Ureter (tissue), 1 donor: ENCODE data around the gene USH1G. TPM values are rescaled to one million over a fixed set of nuclear protein-coding genes. Genes with fewer than 3 reads are reported as not detected.
A peak's percentile ranks its signal among the peaks of the same experiment; 100 is the strongest.
"Not testable (repeated sequence)": the region's sequence is repeated elsewhere in the genome, so short reads cannot be mapped to it uniquely, and the experiment has no call there.

ENCODE experiments used
- DNase-seq: peaks from one replicate; pipeline ENCODE4 v3.0.0-alpha.2; 2020; ENCODE audit warnings: low spot score
- total RNA-seq: library from RNA; stranded (reverse); gene quantifications from one replicate; pipeline ENCODE4 v1.2.4, GENCODE V29; 2023
- donor health status: DM: yes; HTN: yes; CAD: no.

USH1G gene
- total RNA-seq, 1 donor from 2014 or later, result 1.4 TPM

DNA sequence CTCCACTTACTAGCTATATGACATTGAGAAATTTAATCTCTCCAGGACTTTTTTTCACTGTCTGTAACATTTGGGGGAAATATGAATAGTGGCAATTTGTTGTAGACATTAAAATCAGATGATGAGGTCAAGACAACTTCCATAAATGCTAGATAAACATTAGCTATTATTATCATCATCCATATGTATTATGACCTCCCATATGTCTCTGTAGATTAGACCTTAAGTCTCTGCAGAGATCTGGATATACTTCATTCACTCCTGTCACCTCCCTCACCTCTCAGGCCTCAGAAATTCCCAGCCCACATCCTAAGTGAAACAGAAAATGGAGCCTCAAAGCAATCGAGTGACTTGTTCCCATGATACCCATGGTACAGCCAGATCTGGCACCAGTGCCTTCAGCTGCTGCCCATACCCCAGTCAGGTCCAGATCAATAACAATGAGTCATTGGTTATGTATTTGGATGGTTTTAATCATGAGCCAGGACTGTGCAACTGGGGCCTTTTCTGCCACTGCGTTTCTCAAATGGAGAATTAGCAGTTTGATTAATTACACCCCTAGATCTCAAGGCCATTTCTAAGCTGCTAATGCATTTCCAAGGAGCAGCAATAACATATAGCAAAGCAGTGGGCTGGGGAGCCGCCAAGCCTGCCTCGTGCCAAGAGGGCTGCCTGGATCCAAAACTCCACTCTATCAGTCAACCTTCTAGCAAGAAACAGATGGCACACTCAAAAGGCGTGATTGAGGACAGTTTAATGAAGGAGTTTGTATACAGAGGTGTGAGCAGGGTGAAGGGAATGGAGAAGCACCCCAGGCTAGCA is 47.7 kb downstream of the USH1G start:
- no peak for DNase-seq

DNA sequence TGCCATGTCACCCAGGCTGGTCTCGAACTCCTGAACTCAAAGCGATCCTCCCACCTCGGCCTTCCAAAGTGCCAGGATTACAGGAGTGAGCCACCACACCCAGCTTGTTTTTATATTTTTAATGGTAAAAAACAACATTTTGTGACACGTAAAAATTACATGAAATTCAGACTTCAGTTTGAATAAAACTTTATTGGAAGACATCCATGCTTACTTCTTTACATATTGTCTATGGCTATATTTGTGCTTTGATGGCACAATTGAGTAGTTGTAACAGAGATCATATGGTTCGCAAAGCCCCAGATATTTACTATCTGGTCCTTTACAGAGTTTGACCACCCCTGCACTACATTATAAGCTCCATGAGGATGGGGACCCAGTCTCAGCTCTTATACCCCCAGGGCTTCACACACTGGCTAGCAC is 48.4 kb downstream of the USH1G start:
- no peak for DNase-seq

DNA sequence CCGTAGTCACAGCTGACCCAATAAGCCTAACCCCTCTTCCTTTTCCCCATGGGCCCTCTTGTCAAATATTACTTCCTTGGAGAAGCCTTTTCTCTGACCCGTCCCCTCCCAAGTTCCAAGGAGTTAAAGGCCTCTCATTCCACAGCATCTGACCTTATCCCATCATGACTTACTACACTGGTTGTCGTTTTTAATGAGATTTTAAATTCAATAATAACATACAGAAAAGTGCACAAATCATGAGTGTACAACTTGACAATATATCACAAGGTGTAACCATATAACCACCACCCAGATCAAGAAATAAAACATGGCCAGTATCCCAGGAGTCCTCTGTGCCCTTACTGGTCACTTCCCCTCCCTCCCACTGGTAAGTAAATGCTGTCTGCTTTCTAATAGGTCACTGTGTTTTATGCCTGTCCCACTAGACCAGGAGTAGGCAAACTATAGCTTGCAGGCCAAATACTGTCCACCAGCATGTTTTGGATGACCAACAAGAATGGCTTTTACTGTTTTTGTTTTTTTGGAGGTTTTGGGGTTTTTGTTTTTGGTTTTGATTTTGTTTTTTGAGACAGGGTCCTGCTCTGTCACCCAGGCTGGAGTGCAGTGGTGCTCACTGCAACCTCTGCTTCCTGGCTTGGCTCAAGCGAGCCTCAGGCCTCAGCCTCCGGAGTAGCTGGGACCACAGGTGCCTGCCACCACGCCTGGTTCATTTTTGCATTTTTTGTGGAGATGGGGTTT is 49.0 kb downstream of the USH1G start:
- DNase-seq, result no peak

DNA sequence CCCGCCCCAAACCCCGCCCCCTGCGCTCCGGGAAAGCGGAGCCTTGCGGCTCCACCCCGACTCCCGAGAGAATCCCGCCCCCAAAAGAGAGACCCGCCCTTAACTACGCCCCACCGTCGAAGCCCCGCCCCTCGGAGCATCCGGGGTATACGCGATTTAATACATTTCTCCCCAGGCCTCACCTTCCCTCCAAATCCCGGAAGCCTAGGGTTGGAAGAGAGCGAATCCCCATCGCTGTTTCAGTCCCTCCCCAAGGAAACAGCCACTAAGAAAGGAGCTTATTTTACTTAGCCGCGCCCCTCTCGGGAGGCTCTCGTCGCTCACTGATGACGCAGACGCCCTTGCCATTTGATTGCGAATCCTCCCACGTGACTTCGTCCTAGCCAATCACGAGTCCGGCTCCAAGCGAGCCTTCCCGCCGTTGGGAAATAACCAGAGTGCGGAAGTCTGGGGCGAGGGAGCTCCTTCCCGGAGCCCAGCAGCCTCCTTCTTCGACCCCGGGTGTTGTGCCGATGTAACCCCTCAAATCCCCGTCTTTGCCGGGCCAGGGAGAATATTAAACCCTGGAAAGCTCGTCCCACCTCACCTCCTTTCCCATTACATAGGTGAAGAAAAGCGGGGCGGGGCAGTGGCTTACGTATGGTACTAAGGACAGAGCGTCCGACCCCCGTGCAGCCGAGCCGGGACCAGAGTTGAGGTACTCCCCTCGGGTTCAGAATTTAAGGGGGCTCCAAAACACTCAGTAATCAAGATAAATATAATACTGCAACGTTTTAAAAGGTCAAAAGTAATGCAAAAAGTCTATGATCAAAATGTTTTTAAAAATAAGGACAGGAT is 49.8 kb downstream of the USH1G start:
- peak; percentile 100 for DNase-seq

DNA sequence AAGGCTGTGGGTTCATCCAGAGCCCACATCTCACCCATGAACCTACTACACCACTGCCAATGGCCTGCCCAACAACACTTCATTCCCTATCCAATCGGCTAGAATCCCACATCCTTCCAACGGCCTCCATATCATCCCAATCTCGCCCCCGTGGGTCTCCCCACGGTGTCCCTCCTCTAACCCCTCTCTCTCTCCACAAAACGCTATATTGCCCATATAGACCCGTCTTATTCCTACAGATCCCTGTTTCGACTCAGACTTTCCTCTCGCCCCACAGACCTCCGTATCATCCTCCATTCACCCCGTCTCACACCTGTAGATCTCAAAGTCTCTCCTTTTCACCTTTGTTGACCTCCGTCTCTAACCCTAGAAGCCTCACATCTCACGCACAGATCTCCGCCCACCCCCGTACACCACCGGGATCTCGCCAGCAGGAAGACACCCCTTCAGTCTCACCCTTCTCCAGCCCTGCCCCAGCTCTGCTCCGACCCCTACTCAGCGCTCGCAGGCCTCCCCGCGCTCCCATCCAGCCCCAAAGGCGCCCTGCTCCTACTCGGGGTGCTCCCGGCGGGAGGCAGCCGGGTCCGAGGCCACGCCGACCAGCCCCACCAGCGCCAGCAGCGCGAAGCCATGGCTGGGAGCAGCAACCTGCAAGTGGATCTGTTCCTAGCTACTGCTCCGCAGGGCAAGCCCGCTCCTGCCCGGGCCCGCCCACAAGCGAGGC is 50.6 kb downstream of the USH1G start, which contains the start of gene FDXR:
TSS of gene FDXR (minus strand) at position 682 of the 724 bp plus-strand sequence. CDS start at position 632, 50 bp downstream.
- no peak for DNase-seq

DNA sequence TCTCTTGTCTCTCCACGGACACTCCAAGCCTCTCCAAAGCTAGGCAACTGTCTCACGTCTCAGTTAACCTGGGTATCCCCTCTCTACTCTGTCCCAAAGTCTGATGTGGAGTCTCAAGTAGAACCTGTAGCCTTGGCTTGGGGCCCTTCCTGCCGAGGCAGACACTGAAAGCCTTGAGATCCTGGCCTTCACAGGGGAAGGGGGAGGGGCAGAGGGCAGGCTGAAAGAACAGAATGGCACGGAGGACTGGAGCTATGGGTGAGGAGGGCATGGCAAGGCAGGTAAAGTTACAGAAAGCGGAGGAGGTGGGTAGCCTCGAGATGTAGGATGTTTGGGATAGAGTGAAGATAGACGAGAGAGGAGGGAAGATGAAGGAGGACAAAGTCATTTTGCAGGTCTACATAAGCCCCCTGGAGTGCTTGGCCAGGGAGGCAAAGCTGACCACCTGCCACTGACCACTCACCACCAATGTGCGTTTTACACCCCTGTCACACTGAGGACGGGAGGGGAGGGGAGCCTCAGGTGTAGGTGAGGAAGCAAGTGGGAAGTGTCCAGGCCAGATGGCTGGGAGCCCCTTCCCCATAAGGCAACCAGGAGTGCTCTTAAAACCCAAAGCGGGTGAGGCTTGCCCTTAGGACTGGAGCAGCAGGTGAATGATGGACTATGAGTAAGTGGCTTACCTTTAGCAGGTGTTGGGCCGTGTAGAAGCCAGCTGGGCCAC is 51.5 kb downstream of the USH1G start:
- DNase-seq, result no peak

DNA sequence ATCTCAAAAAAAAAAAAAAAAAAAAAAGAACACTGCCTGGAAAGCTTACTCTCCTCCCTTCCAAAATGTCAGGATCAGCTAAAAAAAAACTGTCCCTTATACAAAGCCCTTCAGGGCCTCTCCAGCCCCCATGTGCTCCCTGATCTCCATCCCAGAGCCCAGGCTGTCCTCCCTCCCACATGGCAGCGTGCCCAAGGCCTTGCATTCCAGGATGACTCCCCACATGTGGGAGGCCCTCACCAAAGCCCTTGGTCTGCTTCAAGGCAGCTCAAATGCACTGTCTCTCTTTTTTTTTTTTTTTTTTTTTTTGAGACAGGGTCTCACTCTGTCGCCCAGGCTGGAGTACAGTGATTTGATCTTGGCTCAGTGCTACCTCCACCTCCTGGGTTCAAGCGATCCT is 52.5 kb downstream of the USH1G start:
- no peak for DNase-seq

DNA sequence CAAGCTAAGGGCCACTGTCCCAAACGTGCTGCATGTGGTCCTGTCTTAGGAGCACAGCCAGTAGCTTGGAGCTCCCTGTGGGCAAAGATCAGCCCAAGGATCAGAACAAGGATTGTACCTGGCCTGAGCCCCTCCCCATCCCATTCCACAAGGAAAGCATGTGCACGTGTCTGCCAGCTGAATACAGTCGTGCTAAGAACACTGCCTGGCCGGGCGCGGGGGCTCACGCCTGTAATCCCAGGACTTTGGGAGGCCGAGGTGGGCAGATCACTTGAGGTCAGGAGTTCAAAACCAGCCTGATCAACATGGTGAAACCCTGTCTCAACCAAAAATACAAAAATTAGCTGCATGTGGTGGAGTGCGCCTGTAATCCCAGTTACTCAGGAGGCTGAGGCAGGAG is 53.0 kb downstream of the USH1G start:
- DNase-seq, result not testable (repeated sequence)

DNA sequence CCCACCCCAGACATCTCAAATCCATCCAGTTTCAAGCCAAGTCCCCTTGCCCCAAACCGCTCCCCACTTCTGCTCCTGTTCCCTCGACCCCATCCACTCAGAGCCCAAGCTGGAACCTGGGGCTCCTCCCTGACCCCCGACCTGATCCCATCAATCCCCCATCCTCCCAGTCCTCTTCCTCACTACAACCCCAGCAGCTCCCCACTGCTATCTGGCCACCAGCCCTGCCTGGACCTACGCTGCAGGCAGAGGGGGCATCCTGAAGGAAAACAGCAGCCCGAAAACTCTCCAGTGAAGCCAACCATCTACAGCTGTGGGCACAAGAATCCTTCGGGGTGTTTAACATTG is 54.2 kb downstream of the USH1G start:
- DNase-seq, result no peak

DNA sequence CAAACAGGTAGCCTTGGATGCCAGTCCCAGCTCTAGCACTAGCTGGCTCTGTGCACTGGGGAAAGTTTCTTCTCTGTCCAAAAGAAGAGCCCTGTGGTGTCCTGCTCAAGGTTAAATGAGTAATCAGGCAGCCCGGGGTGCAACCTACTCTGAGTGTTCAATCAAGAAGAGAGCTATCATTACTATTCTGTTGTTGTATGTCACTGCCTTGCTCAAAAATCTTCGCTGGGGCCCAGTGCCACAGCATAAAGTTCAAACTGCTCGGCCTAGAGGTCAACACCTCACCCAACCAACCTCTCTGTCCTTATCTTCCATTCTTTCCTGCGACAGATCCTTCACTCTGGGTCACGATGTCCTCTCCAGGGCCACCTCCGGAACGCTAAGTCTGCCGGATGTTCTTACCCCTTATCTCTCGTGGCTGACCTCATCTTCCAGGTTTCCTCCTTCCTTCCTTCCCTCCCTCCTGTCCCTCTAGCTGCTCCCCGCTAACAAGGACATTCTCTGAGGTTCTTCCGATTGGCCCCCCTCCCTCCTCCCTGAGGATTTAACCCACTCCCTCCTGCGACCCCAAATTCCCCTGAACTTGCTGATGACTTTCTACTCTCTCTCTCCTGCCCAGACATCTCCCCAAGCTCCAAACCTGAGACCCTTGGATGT is 54.7 kb downstream of the USH1G start:
- DNase-seq, result no peak

DNA sequence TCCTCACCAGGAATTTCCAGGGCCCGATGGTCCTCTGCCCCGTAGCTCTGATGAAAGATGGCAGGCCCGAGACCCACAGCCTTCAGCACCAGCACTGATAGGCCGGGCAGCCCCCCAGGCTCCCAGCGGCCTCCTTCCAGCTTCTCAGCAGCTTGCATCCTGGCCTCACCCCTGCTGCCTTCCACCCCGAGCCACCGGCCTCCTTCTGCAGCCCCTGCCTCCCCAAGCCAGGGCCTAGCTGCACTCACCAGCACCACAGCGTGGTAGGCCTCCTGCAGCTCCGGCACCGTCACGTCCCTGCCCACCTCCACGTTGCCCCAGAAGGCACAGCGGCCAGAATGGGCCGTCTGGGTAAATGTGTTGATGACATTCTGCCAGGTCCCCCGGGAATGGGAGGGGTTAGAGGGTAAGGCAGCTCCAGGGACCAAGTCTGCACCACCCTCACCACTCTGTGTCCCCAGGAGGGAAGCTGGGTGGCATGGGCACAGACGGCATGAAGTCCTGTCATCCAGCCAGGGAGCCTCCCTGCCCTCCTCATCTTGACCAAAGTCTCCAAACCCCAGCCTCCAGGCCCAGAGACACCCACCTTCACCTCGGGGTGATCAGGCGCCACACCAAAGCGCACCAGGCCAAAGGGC is 56.7 kb downstream of the USH1G start:
- no peak for DNase-seq

Other genes with a start within 250 kb of the USH1G start
- 2.5 TPM for gene CD300LF, start 210.3 kb downstream of the USH1G start, total RNA-seq
- gene RAB37, start 186.0 kb downstream of the USH1G start, total RNA-seq, result 2.3 TPM
- gene NHERF1, start 174.6 kb downstream of the USH1G start, total RNA-seq, result 20.6 TPM
- gene NAT9, start 146.9 kb downstream of the USH1G start, total RNA-seq, result 65.1 TPM
- 0.23 TPM for gene GRIN2C, start 63.4 kb downstream of the USH1G start, total RNA-seq
- gene FDXR, start 50.3 kb downstream of the USH1G start, total RNA-seq, result 18.4 TPM
- gene FADS6, start 29.6 kb downstream of the USH1G start, total RNA-seq, result 7.3 TPM
- not detected for gene OTOP2, start 1.0 kb upstream of the USH1G start, total RNA-seq
- gene OTOP3, start 12.6 kb upstream of the USH1G start, total RNA-seq, result not detected
- gene HID1, start 49.5 kb upstream of the USH1G start, total RNA-seq, result 78.1 TPM
- gene CDR2L, start 64.4 kb upstream of the USH1G start, total RNA-seq, result 11.4 TPM
- 32.1 TPM for gene MRPL58, start 89.4 kb upstream of the USH1G start, total RNA-seq
- 270 TPM for gene ATP5PD, start 123.7 kb upstream of the USH1G start, total RNA-seq
- gene KCTD2, start 124.0 kb upstream of the USH1G start, total RNA-seq, result 25.3 TPM
- gene SLC16A5, start 164.7 kb upstream of the USH1G start, total RNA-seq, result 77.7 TPM
- gene ARMC7, start 186.7 kb upstream of the USH1G start, total RNA-seq, result 13.8 TPM
- 81.6 TPM for gene NT5C, start 208.5 kb upstream of the USH1G start, total RNA-seq
- gene JPT1, start 231.3 kb upstream of the USH1G start, total RNA-seq, result 93.9 TPM